ENCODE results near the gene ADPGK.

- TF ChIP-seq CTCF (IDR thresholded peaks at IDR 0.05): no peak
- TF ChIP-seq POLR2A (IDR thresholded peaks at IDR 0.05): no peak
Observed at GRCh38 chr15:72797834-72798233, 14.3 kb upstream of the ADPGK start.
